Type B pancreatic cell (in vitro differentiated cells): ENCODE results near the gene SLC29A4. TPM values are rescaled to one million over a fixed set of nuclear protein-coding genes. Genes with fewer than 3 reads are reported as not detected.

ENCODE experiments used
- DNase-seq: peaks from one replicate; pipeline ENCODE4 v3.0.0; 2021; ENCODE audit warnings: mixed read lengths; ENCODE audit not compliant: unreplicated experiment; ENCODE audit errors: extremely low spot score
- H3K27ac Mint-ChIP-seq: 2 replicates; pipeline ENCODE4 v1.8.0; 2021; ENCODE audit warnings: mild to moderate bottlenecking, mixed read lengths
- H3K27me3 Mint-ChIP-seq: 2 replicates; pipeline ENCODE4 v1.8.0; 2021; ENCODE audit warnings: mixed read lengths
- H3K36me3 Mint-ChIP-seq: 2 replicates; pipeline ENCODE4 v1.8.0; 2021; ENCODE audit warnings: mixed read lengths
- H3K4me1 Mint-ChIP-seq: one replicate; pipeline ENCODE4 v1.8.0; 2021; ENCODE audit warnings: mixed read lengths; ENCODE audit not compliant: unreplicated experiment
- H3K4me3 Mint-ChIP-seq: 2 replicates; pipeline ENCODE4 v1.8.0; 2021; ENCODE audit warnings: mild to moderate bottlenecking, mixed read lengths
- H3K9me3 Mint-ChIP-seq: 2 replicates; pipeline ENCODE4 v1.8.0; 2021; ENCODE audit warnings: mixed read lengths
- CTCF ChIP-seq: fragments of 200-600 bp; sonication (generic); conservative IDR thresholded peaks from 2 replicates; pipeline ENCODE4 v1.5.0; 2021; ENCODE audit warnings: antibody characterized with exemption, mild to moderate bottlenecking
- total RNA-seq: library from RNA; stranded (reverse); gene quantifications from 2 replicates; pipeline ENCODE4 v1.2.1, GENCODE V29; 2021; ENCODE audit warnings: low replicate concordance

The SLC29A4 gene
- total RNA-seq, 1 donor from 2014 or later, result 79.6 TPM

GRCh38 chr7:5339955-5340354 is 57.2 kb downstream of the SLC29A4 start:
- Mint-ChIP-seq H3K27ac (peak overlapping the region; percentile 72), H3K4me1 (no peaks in the 10 kb centered on the region), H3K36me3 (peaks cover 65% of the 10 kb centered on the region), H3K9me3 (peaks cover 12% of the 10 kb centered on the region), H3K27me3 (no peaks in the 10 kb centered on the region), H3K4me3 (no peak overlapping the region)
- TF ChIP-seq CTCF, result no peak
- no peak for DNase-seq

GRCh38 chr7:5342631-5343030 is 59.9 kb downstream of the SLC29A4 start:
- H3K27me3 Mint-ChIP-seq, result no peaks in the 10 kb centered on the region
- peak overlapping the region; percentile 9 for H3K4me3 Mint-ChIP-seq
- peaks cover 52% of the 10 kb centered on the region for H3K36me3 Mint-ChIP-seq
- no peak overlapping the region for H3K27ac Mint-ChIP-seq
- no peaks in the 10 kb centered on the region for H3K4me1 Mint-ChIP-seq
- H3K9me3 Mint-ChIP-seq, result peaks cover 12% of the 10 kb centered on the region
- no peak for DNase-seq
- TF ChIP-seq CTCF, result no peak

GRCh38 chr7:5343884-5344283 is 61.1 kb downstream of the SLC29A4 start:
- Mint-ChIP-seq H3K9me3 (peaks cover 12% of the 10 kb centered on the region), H3K27ac (no peak overlapping the region), H3K36me3 (peaks cover 44% of the 10 kb centered on the region), H3K27me3 (no peaks in the 10 kb centered on the region), H3K4me3 (no peak overlapping the region), H3K4me1 (no peaks in the 10 kb centered on the region)
- TF ChIP-seq CTCF, result no peak
- no peak for DNase-seq

- no peak overlapping the region for H3K4me3 Mint-ChIP-seq
- no peak for TF ChIP-seq CTCF
- peaks cover 43% of the 10 kb centered on the region for H3K36me3 Mint-ChIP-seq
- H3K9me3 Mint-ChIP-seq, result peaks cover 12% of the 10 kb centered on the region
- DNase-seq, result no peak
- H3K27ac Mint-ChIP-seq, result no peak overlapping the region
- no peaks in the 10 kb centered on the region for H3K27me3 Mint-ChIP-seq
- H3K4me1 Mint-ChIP-seq, result no peaks in the 10 kb centered on the region
These were observed 61.6 kb downstream of the SLC29A4 start for GRCh38 chr7:5344342-5344741.

- H3K27me3 Mint-ChIP-seq, result no peaks in the 10 kb centered on the region
- H3K36me3 Mint-ChIP-seq, result peaks cover 40% of the 10 kb centered on the region
- peaks cover 12% of the 10 kb centered on the region for H3K9me3 Mint-ChIP-seq
These were observed 62.4 kb downstream of the SLC29A4 start for GRCh38 chr7:5345171-5345570.

More at GRCh38 chr7:5345171-5345570, 62.4 kb downstream of the SLC29A4 start:
- Mint-ChIP-seq H3K4me1 (no peaks in the 10 kb centered on the region), H3K4me3 (no peak overlapping the region), H3K27ac (no peak overlapping the region)
- no peak for DNase-seq
- TF ChIP-seq CTCF, result no peak
